Gastrocnemius medialis (tissue), 4 donors: ENCODE measurements around the gene EBLN2. TPM values are rescaled to one million over a fixed set of nuclear protein-coding genes. Genes with fewer than 3 reads are reported as not detected.
A peak's percentile ranks its signal among the peaks of the same experiment; 100 is the strongest.

Experiments used
- ATAC-seq, 2 donors: fragments of 150-250 bp; one replicate each; pipeline ENCODE4 v1.9.1; 2016
- DNase-seq, 2 donors: peaks; one replicate each; pipeline ENCODE4 v3.0.0-alpha.2; 2019
- H3K27ac ChIP-seq, 4 donors: fragments of 200-600 bp; sonication (generic); 1 replicate in 1 of 4; 2 replicates in 3 of 4; pipeline ENCODE4 v1.5.1; 2016 to 2018; ENCODE audit warnings: mild to moderate bottlenecking in 2 of 4, moderate library complexity in 1 of 4
- H3K27me3 ChIP-seq, 3 donors: fragments of 200-600 bp; sonication (generic) in 2 of 3; 1 replicate in 1 of 3; 2 replicates in 2 of 3; pipeline versions ENCODE4 v1.5.1 to v1.6.0; 2016 to 2019; ENCODE audit warnings: mild to moderate bottlenecking in 1 of 3, moderate library complexity in 1 of 3
- H3K36me3 ChIP-seq, 2 donors: fragments of 200-600 bp; sonication (generic) in 1 of 2; one replicate each; pipeline ENCODE4 v1.5.1; 2017 to 2018
- H3K4me1 ChIP-seq, 2 donors: fragments of 200-600 bp; sonication (generic) in 1 of 2; one replicate each; pipeline ENCODE4 v1.5.1; 2016 to 2017; ENCODE audit warnings: mild to moderate bottlenecking in 2 of 2
- H3K4me3 ChIP-seq, 4 donors: fragments of 200-600 bp; sonication (generic) in 3 of 4; 1 replicate in 1 of 4; 2 replicates in 3 of 4; pipeline ENCODE4 v1.5.1; 2016 to 2019; ENCODE audit warnings: mild to moderate bottlenecking in 2 of 4
- H3K9me3 ChIP-seq, 3 donors: fragments of 200-600 bp; sonication (generic) in 2 of 3; 1 replicate in 1 of 3; 2 replicates in 2 of 3; pipeline ENCODE4 v1.5.1; 2016 to 2019
- CTCF ChIP-seq, 5 experiments: fragments of 450-650 bp in 3 of 5; fragments of 200-600 bp in 2 of 5; sonication (generic) in 2 of 5; IDR thresholded peaks in 4 of 5; conservative IDR thresholded peaks in 1 of 5; 1 replicate in 4 of 5; 2 replicates in 1 of 5; pipeline ENCODE4 v1.5.1; 2016 to 2019; ENCODE audit warnings: antibody characterized with exemption in 5 of 5, mild to moderate bottlenecking in 3 of 5, moderate library complexity in 3 of 5
- POLR2A ChIP-seq, 2 donors: fragments of 450-650 bp; IDR thresholded peaks; one replicate each; pipeline ENCODE4 v1.6.1; 2017; ENCODE audit warnings: antibody characterized with exemption in 2 of 2, mild to moderate bottlenecking in 2 of 2, moderate library complexity in 2 of 2
- in situ Hi-C, 4 donors: fragments of 200-750 bp; cut with MboI; loops; one replicate each; pipeline versions ENCODE4 v1.15.0 to v1.8.0; 2017; ENCODE audit warnings: low sequenced_read_pairs in 4 of 4
- intact Hi-C: fragments of 100-400 bp; cut with DNase I; formaldehyde crosslinking; loops from one replicate; pipeline ENCODE4 v1.15.1; 2023; ENCODE audit warnings: low total_unique reads
- total RNA-seq, 4 donors: library from RNA; depleted of rRNA; stranded (reverse); fragments of >200 nt; gene quantifications; one replicate each; pipeline versions ENCODE4 v1.1.0 to v1.2.3, GENCODE V29; 2016

EBLN2 gene
- total RNA-seq, 4 donors from 2014 or later, result 0.18 to 4.8 (median 0.65) TPM

- in situ Hi-C loops, result loop anchor here (25.0 kb wide), 5 partner anchors 418 to 1368 kb away; partner anchors contain the start of gene EIF4E3 (in 2 of the 4)
- Histone ChIP-seq H3K27ac (no peak overlapping the region), H3K27me3 (no peaks in the 10 kb centered on the region), H3K4me1 (no peaks in the 10 kb centered on the region), H3K4me3 (no peak overlapping the region), H3K9me3 (no peaks in the 10 kb centered on the region), H3K36me3 (no peaks in the 10 kb centered on the region)
- ATAC-seq, result no peak
- intact Hi-C loops, result loop anchor here (10.0 kb wide), 3 partner anchors 146 to 1206 kb away; no protein-coding TSS in a partner anchor
- no peak for TF ChIP-seq POLR2A (IDR thresholded peaks at IDR 0.05)
- no peak for TF ChIP-seq CTCF (IDR thresholded peaks at IDR 0.05 in 4 of 5, conservative IDR thresholded peaks at IDR 0.05 in 1 of 5)
- no peak for DNase-seq
These were observed 18.9 kb downstream of the EBLN2 start for GRCh38 chr3:73080216-73080966.

- H3K4me1 ChIP-seq, result peaks cover 0 to 3% of the 10 kb centered on the region in 2 donors
- no peak overlapping the region for H3K4me3 ChIP-seq
- no peaks in the 10 kb centered on the region for H3K36me3 ChIP-seq
- intact Hi-C loops (loop anchor here (10.0 kb wide), 3 partner anchors 146 to 1206 kb away; no protein-coding TSS in a partner anchor), in situ Hi-C loops (loop anchor here (25.0 kb wide), 5 partner anchors 419 to 1369 kb away; partner anchors contain the start of gene EIF4E3 (in 2 of the 4))
- no peak for DNase-seq
- H3K27me3 ChIP-seq, result no peaks in the 10 kb centered on the region
- no peak for TF ChIP-seq CTCF (IDR thresholded peaks at IDR 0.05 in 4 of 5, conservative IDR thresholded peaks at IDR 0.05 in 1 of 5)
- no peak for TF ChIP-seq POLR2A (IDR thresholded peaks at IDR 0.05)
- ATAC-seq, result no peak
- H3K27ac ChIP-seq, result no peak overlapping the region
- no peaks in the 10 kb centered on the region for H3K9me3 ChIP-seq
These were observed 19.7 kb downstream of the EBLN2 start for GRCh38 chr3:73081140-73081539.

GRCh38 chr3:73084170-73084569 is 22.7 kb downstream of the EBLN2 start:
- TF ChIP-seq POLR2A (IDR thresholded peaks at IDR 0.05) (no peak), CTCF (IDR thresholded peaks at IDR 0.05 in 4 of 5, conservative IDR thresholded peaks at IDR 0.05 in 1 of 5) (no peak)
- in situ Hi-C loops, result loop anchor here (25.0 kb wide), 5 partner anchors 422 to 1372 kb away; partner anchors contain the start of gene EIF4E3 (in 2 of the 4)
- Histone ChIP-seq H3K9me3 (no peaks in the 10 kb centered on the region), H3K27me3 (no peaks in the 10 kb centered on the region), H3K4me1 (peaks cover 0 to 3% of the 10 kb centered on the region in 2 donors), H3K36me3 (no peaks in the 10 kb centered on the region), H3K4me3 (no peak overlapping the region), H3K27ac (no peak overlapping the region)
- intact Hi-C loops, result loop anchor here (10.0 kb wide), 3 partner anchors 149 to 1209 kb away; no protein-coding TSS in a partner anchor
- DNase-seq (no peak), ATAC-seq (no peak)

- in situ Hi-C loops, result loop anchor here (25.0 kb wide), 5 partner anchors 424 to 1374 kb away; partner anchors contain the start of gene EIF4E3 (in 2 of the 4)
These were observed 24.6 kb downstream of the EBLN2 start for GRCh38 chr3:73086071-73086494.

More at GRCh38 chr3:73086071-73086494, 24.6 kb downstream of the EBLN2 start:
- no peak for TF ChIP-seq POLR2A (IDR thresholded peaks at IDR 0.05)
- TF ChIP-seq CTCF (IDR thresholded peaks at IDR 0.05 in 4 of 5, conservative IDR thresholded peaks at IDR 0.05 in 1 of 5), result peak; percentile 67 to 79 (median 76)
- no peaks in the 10 kb centered on the region for H3K9me3 ChIP-seq
- DNase-seq (peak in 1 of 2 donors; percentile 16), ATAC-seq (peak; percentile 61 to 64)
- intact Hi-C loops, result loop anchor here (5.0 to 10.0 kb wide), 4 partner anchors 151 to 1211 kb away; no protein-coding TSS in a partner anchor
- no peaks in the 10 kb centered on the region for H3K36me3 ChIP-seq
- no peak overlapping the region for H3K4me3 ChIP-seq
- H3K4me1 ChIP-seq, result peaks cover 0 to 3% of the 10 kb centered on the region in 2 donors
- no peaks in the 10 kb centered on the region for H3K27me3 ChIP-seq
- H3K27ac ChIP-seq, result no peak overlapping the region
